GM12872 (cell line): ENCODE measurements around the gene C9orf85.

Experiments
- CTCF ChIP-seq: IDR thresholded peaks from 3 replicates; pipeline ENCODE4 v1.5.1; 2011; ENCODE audit warnings: low read depth, mild to moderate bottlenecking, low read length, moderate library complexity; ENCODE audit not compliant: insufficient read depth

C9orf85 gene

GRCh38 chr9:71920456-71921189, 9.2 kb downstream of the C9orf85 start:
- TF ChIP-seq CTCF: no peak

GRCh38 chr9:71921190-71921814, 9.9 kb downstream of the C9orf85 start:
- TF ChIP-seq CTCF: no peak

- no peak for TF ChIP-seq CTCF
These were observed 13.1 kb downstream of the C9orf85 start for GRCh38 chr9:71924576-71924975.

GRCh38 chr9:71925834-71926233, 14.4 kb downstream of the C9orf85 start:
- no peak for TF ChIP-seq CTCF

- no peak for TF ChIP-seq CTCF
These were observed 16.9 kb downstream of the C9orf85 start for GRCh38 chr9:71928376-71928775.

- TF ChIP-seq CTCF: no peak
These were observed 17.4 kb downstream of the C9orf85 start for GRCh38 chr9:71928806-71929205.

- TF ChIP-seq CTCF: no peak
These were observed 17.8 kb downstream of the C9orf85 start for GRCh38 chr9:71929223-71929622.
